Mesendoderm (in vitro differentiated cells): Measurements from ENCODE around the gene PHF20.
"Not testable (repeated sequence)": the region's sequence is repeated elsewhere in the genome, so short reads cannot be mapped to it uniquely, and the experiment has no call there.

Source experiments
- DNase-seq: peaks from one replicate; pipeline ENCODE4 v3.0.0; 2013
- H2AK5ac ChIP-seq: 2 replicates; pipeline ENCODE4 v1.6.1; 2013; ENCODE audit warnings: low read length, inconsistent platforms
- H2BK120ac ChIP-seq: 2 replicates; pipeline ENCODE4 v1.6.1; 2013; ENCODE audit warnings: low read depth, mild to moderate bottlenecking, low read length, moderate library complexity, mixed read lengths
- H2BK15ac ChIP-seq: replicated peaks from 2 replicates; pipeline ENCODE4 v1.6.1; 2013; ENCODE audit warnings: low read depth, mild to moderate bottlenecking, moderate library complexity
- H2BK5ac ChIP-seq: 2 replicates; pipeline ENCODE4 v1.6.1; 2013; ENCODE audit warnings: low read length, inconsistent platforms
- H3K18ac ChIP-seq: 2 replicates; pipeline ENCODE4 v1.6.1; 2013; ENCODE audit warnings: mild to moderate bottlenecking, low read length, mixed read lengths
- H3K23ac ChIP-seq: one replicate; pipeline ENCODE4 v1.6.1; 2013; ENCODE audit warnings: low read length
- H3K27ac ChIP-seq: 2 replicates; pipeline ENCODE4 v1.5.1; 2013; ENCODE audit warnings: low read depth, mild to moderate bottlenecking, inconsistent platforms, low read length, moderate library complexity
- H3K27me3 ChIP-seq: 2 replicates; pipeline ENCODE4 v1.6.1; 2013; ENCODE audit warnings: low read length, control low read depth, mild to moderate bottlenecking, inconsistent platforms; ENCODE audit not compliant: insufficient read depth, poor library complexity
- H3K36me3 ChIP-seq: 2 replicates; pipeline ENCODE4 v1.6.1; 2013; ENCODE audit warnings: low read length, inconsistent platforms; ENCODE audit not compliant: control insufficient read depth, insufficient read depth
- H3K4ac ChIP-seq: one replicate; pipeline ENCODE4 v1.6.1; 2013; ENCODE audit warnings: low read depth, mild to moderate bottlenecking, low read length, moderate library complexity
- H3K4me1 ChIP-seq: 2 replicates; pipeline ENCODE4 v1.6.1; 2013; ENCODE audit warnings: low read depth, low read length, inconsistent platforms; ENCODE audit not compliant: control insufficient read depth
- H3K4me2 ChIP-seq: 2 replicates; pipeline ENCODE4 v1.6.1; 2013; ENCODE audit warnings: low read length
- H3K4me3 ChIP-seq: 2 replicates; pipeline ENCODE4 v1.5.1; 2013; ENCODE audit warnings: mild to moderate bottlenecking, low read length
- H3K56ac ChIP-seq: one replicate; pipeline ENCODE4 v1.6.1; 2013; ENCODE audit warnings: low read length
- H3K79me1 ChIP-seq: 2 replicates; pipeline ENCODE4 v1.6.1; 2013; ENCODE audit warnings: low read length, inconsistent platforms
- H3K79me2 ChIP-seq: 2 replicates; pipeline ENCODE4 v1.6.1; 2013; ENCODE audit warnings: mild to moderate bottlenecking, low read length; ENCODE audit not compliant: control insufficient read depth, insufficient read depth
- H3K9ac ChIP-seq: 2 replicates; pipeline ENCODE4 v1.6.1; 2013; ENCODE audit warnings: low read length, inconsistent platforms
- H4K5ac ChIP-seq: one replicate; pipeline ENCODE4 v1.6.1; 2013; ENCODE audit warnings: low read length
- H4K8ac ChIP-seq: one replicate; pipeline ENCODE4 v1.6.1; 2013; ENCODE audit warnings: low read depth, mild to moderate bottlenecking, control low read depth, low read length, moderate library complexity
- WGBS: extraction: QIAGEN DNeasy Blood & Tissue Kit; methylation state at CpG from one replicate; pipeline ENCODE4 v1.1.7; 2013; ENCODE audit warnings: low lambda C conversion rate, missing lambda C conversion rate; ENCODE audit not compliant: insufficient coverage; ENCODE audit errors: extremely low coverage; 5-methylcytosine and 5-hydroxymethylcytosine counted together

The PHF20 gene

GRCh38 chr20:35952080-35952479, 180.3 kb downstream of the PHF20 start:
- H3K4me1 ChIP-seq, H2AK5ac ChIP-seq, H3K36me3 ChIP-seq, H3K9ac ChIP-seq, H2BK15ac ChIP-seq, H3K4me2 ChIP-seq, H3K56ac ChIP-seq, H3K23ac ChIP-seq, H3K4ac ChIP-seq, H3K79me1 ChIP-seq, H3K4me3 ChIP-seq, H2BK5ac ChIP-seq, H3K18ac ChIP-seq, H4K5ac ChIP-seq, H3K27ac ChIP-seq, H4K8ac ChIP-seq, DNase-seq, H2BK120ac ChIP-seq, H3K27me3 ChIP-seq: not testable (repeated sequence)
- no CpG with 5 or more reads among the region's 14 CpGs for WGBS
- peaks cover 11% of the 10 kb centered on the region for H3K79me2 ChIP-seq

- Histone ChIP-seq H2BK120ac (no peak overlapping the region), H2BK5ac (no peak overlapping the region), H2BK15ac (no peak overlapping the region), H3K23ac (no peak overlapping the region), H3K4me3 (peak overlapping the region; percentile 97), H2AK5ac (no peak overlapping the region), H3K27ac (no peak overlapping the region), H3K79me2 (peaks cover 11% of the 10 kb centered on the region), H3K79me1 (peaks cover 6% of the 10 kb centered on the region), H3K4me2 (peak overlapping the region; percentile 96), H3K36me3 (no peaks in the 10 kb centered on the region), H3K27me3 (no peaks in the 10 kb centered on the region), H4K8ac (no peak overlapping the region), H3K4me1 (no peaks in the 10 kb centered on the region), H3K18ac (no peak overlapping the region), H3K56ac (peak overlapping the region; percentile 100), H3K4ac (no peak overlapping the region), H4K5ac (no peak overlapping the region), H3K9ac (peak overlapping the region; percentile 99)
- peak; percentile 41 for DNase-seq
- no CpG with 5 or more reads among the region's 6 CpGs for WGBS
Measured at GRCh38 chr20:35952480-35953386, 180.9 kb downstream of the PHF20 start.

- H3K18ac ChIP-seq: peak overlapping the region; percentile 61
- H4K8ac ChIP-seq: peak overlapping the region; percentile 1
- no peak overlapping the region for H2BK15ac ChIP-seq
- H3K9ac ChIP-seq: peak overlapping the region; percentile 99
- H3K27ac ChIP-seq: peak overlapping the region; percentile 99
- peak overlapping the region; percentile 62 for H3K4ac ChIP-seq
- peak overlapping the region; percentile 84 for H2BK5ac ChIP-seq
- no peak overlapping the region for H2BK120ac ChIP-seq
- H3K23ac ChIP-seq: peak overlapping the region; percentile 99
- H3K56ac ChIP-seq: peak overlapping the region; percentile 100
- peaks cover 6% of the 10 kb centered on the region for H3K79me1 ChIP-seq
- H3K79me2 ChIP-seq: peaks cover 11% of the 10 kb centered on the region
- no peaks in the 10 kb centered on the region for H3K36me3 ChIP-seq
- H3K4me2 ChIP-seq: peak overlapping the region; percentile 96
- peak overlapping the region; percentile 97 for H3K4me3 ChIP-seq
- no peak overlapping the region for H4K5ac ChIP-seq
- WGBS: no CpG with 5 or more reads among the region's 65 CpGs
- H3K27me3 ChIP-seq: no peaks in the 10 kb centered on the region
- no peak overlapping the region for H2AK5ac ChIP-seq
- DNase-seq: peak; percentile 61
- H3K4me1 ChIP-seq: no peaks in the 10 kb centered on the region
Measured at GRCh38 chr20:35953387-35954199, 181.8 kb downstream of the PHF20 start.

GRCh38 chr20:35954200-35954906, 182.5 kb downstream of the PHF20 start, which contains the start of gene SCAND1:
Gene SCAND1 (minus strand): TSS chr20:35954502. CDS start chr20:35954284, 218 bp downstream.
- H2AK5ac ChIP-seq: no peak within 1 kb of the TSS
- H3K27ac ChIP-seq: peak within 1 kb of the TSS; percentile 99
- DNase-seq: peak; percentile 99
- H2BK120ac ChIP-seq: no peak within 1 kb of the TSS
- H3K36me3 ChIP-seq: no peaks in the 10 kb centered on the region
- H3K27me3 ChIP-seq: no peaks in the 10 kb centered on the region
- H3K79me1 ChIP-seq: peaks cover 6% of the 10 kb centered on the region
- no peaks in the 10 kb centered on the region for H3K4me1 ChIP-seq
- WGBS: no CpG with 5 or more reads among the region's 76 CpGs
- peak within 1 kb of the TSS; percentile 96 for H3K4me2 ChIP-seq
- peak within 1 kb of the TSS; percentile 1 for H4K8ac ChIP-seq
- peak within 1 kb of the TSS; percentile 99 for H3K9ac ChIP-seq
- H3K4ac ChIP-seq: peak within 1 kb of the TSS; percentile 62
- H2BK5ac ChIP-seq: peak within 1 kb of the TSS; percentile 84
- peak within 1 kb of the TSS; percentile 99 for H3K23ac ChIP-seq
- peaks cover 11% of the 10 kb centered on the region for H3K79me2 ChIP-seq
- peak within 1 kb of the TSS; percentile 97 for H3K4me3 ChIP-seq
- H2BK15ac ChIP-seq: no peak within 1 kb of the TSS
- peak within 1 kb of the TSS; percentile 100 for H3K56ac ChIP-seq
- H4K5ac ChIP-seq: no peak within 1 kb of the TSS
- H3K18ac ChIP-seq: peak within 1 kb of the TSS; percentile 61

GRCh38 chr20:35954907-35955251, 183.1 kb downstream of the PHF20 start:
- Histone ChIP-seq H3K23ac (no peak overlapping the region), H3K27ac (peak overlapping the region; percentile 71), H2BK120ac (no peak overlapping the region), H3K4me2 (peak overlapping the region; percentile 88), H3K4ac (no peak overlapping the region), H3K27me3 (no peaks in the 10 kb centered on the region), H3K79me1 (peaks cover 6% of the 10 kb centered on the region), H3K56ac (peak overlapping the region; percentile 96), H3K4me3 (peak overlapping the region; percentile 52), H2BK15ac (no peak overlapping the region), H4K5ac (no peak overlapping the region), H3K36me3 (no peaks in the 10 kb centered on the region), H2AK5ac (no peak overlapping the region), H3K18ac (no peak overlapping the region), H3K79me2 (peaks cover 11% of the 10 kb centered on the region), H3K9ac (peak overlapping the region; percentile 90), H2BK5ac (peak overlapping the region; percentile 41), H3K4me1 (no peaks in the 10 kb centered on the region), H4K8ac (no peak overlapping the region)
- no CpG with 5 or more reads among the region's 19 CpGs for WGBS
- no peak for DNase-seq
